H1 (cell line): ENCODE data around the gene KRTAP12-3. TPM values are rescaled to one million over a fixed set of nuclear protein-coding genes. Genes with fewer than 3 reads are reported as not detected.

Experiments used
- CTCF ChIA-PET: fragments of 300-600 bp; sonication (Branson Sonifier 250); formaldehyde crosslinking; loops from one replicate; lab custom pipeline; 2021; ENCODE audit not compliant: partially characterized antibody; lab: Charles Lee
- POLR2A ChIA-PET: fragments of 300-600 bp; sonication (Branson Sonifier 250); formaldehyde crosslinking; loops from one replicate; lab custom pipeline; 2021; ENCODE audit warnings: inconsistent platforms; ENCODE audit not compliant: partially characterized antibody; lab: Charles Lee
- DNase-seq, 2 experiments: peaks; one replicate each; pipeline versions ENCODE4 v3.0.0 to v3.0.0-alpha.2; 2010 to 2022; ENCODE audit warnings: low spot score in 2 of 2, low read depth in 1 of 2, mixed read lengths in 1 of 2
- FAIRE-seq: peaks from 2 replicates; lab custom pipeline; 2011; peaks lifted over from hg19 to GRCh38; lab: Jason Lieb, UNC
- H2AFZ ChIP-seq: 2 replicates; pipeline ENCODE4 v1.8.1; 2012; ENCODE audit warnings: low read length, inconsistent platforms
- H2AK5ac ChIP-seq: 2 replicates; pipeline ENCODE4 v1.6.1; 2013; ENCODE audit warnings: low read depth, low read length
- H2BK120ac ChIP-seq: replicated peaks from 2 replicates; pipeline ENCODE3; 2013; ENCODE audit warnings: low read depth, low read length, inconsistent platforms
- H2BK12ac ChIP-seq: 2 replicates; pipeline ENCODE4 v1.6.1; 2013; ENCODE audit warnings: low read depth, low read length
- H2BK15ac ChIP-seq: 2 replicates; pipeline ENCODE4 v1.6.1; 2013; ENCODE audit warnings: low read length
- H2BK20ac ChIP-seq: 2 replicates; pipeline ENCODE4 v1.6.1; 2013; ENCODE audit warnings: low read length
- H2BK5ac ChIP-seq: 2 replicates; pipeline ENCODE4 v1.6.1; 2013; ENCODE audit warnings: low read depth, low read length
- H3K14ac ChIP-seq: 2 replicates; pipeline ENCODE4 v1.6.1; 2013; ENCODE audit warnings: inconsistent platforms; ENCODE audit not compliant: insufficient read length
- H3K18ac ChIP-seq: 2 replicates; pipeline ENCODE4 v1.6.1; 2013; ENCODE audit warnings: low read length; ENCODE audit errors: extremely low read depth
- H3K23ac ChIP-seq: 2 replicates; pipeline ENCODE4 v1.6.1; 2013; ENCODE audit warnings: inconsistent platforms; ENCODE audit not compliant: insufficient read length
- H3K23me2 ChIP-seq: 2 replicates; pipeline ENCODE4 v1.6.1; 2013; ENCODE audit warnings: low read depth, low read length
- H3K27ac ChIP-seq: 2 replicates; pipeline ENCODE4 v1.6.1; 2011; ENCODE audit warnings: low read depth, low read length, inconsistent platforms
- H3K27me3 ChIP-seq, 4 experiments: replicated peaks in 1 of 4; 1 replicate in 1 of 4; 2 replicates in 3 of 4; pipeline versions ENCODE4 v1.6.1 to v1.8.1; 2011 to 2013; ENCODE audit warnings: low read length in 3 of 4, mild to moderate bottlenecking in 3 of 4, inconsistent platforms in 2 of 4, mixed read lengths in 2 of 4, moderate library complexity in 1 of 4; ENCODE audit not compliant: control insufficient read depth in 3 of 4, insufficient read depth in 3 of 4; ENCODE audit errors: extremely low read depth in 1 of 4
- H3K36me3 ChIP-seq, 4 experiments: 2 replicates each; pipeline versions ENCODE4 v1.6.1 to v1.8.1; 2011 to 2013; ENCODE audit warnings: mild to moderate bottlenecking in 4 of 4, low read length in 3 of 4, moderate library complexity in 2 of 4, control low read depth in 1 of 4, inconsistent platforms in 1 of 4; ENCODE audit not compliant: insufficient read depth in 4 of 4, control insufficient read depth in 2 of 4
- H3K4ac ChIP-seq: replicated peaks from 2 replicates; pipeline ENCODE3; 2013; ENCODE audit warnings: low read length, low read depth, mixed read lengths, inconsistent platforms; ENCODE audit not compliant: insufficient read length
- H3K4me1 ChIP-seq, 4 experiments: replicated peaks in 1 of 4; 1 replicate in 1 of 4; 2 replicates in 3 of 4; pipeline versions ENCODE4 v1.6.1 to v1.8.1; 2011 to 2013; ENCODE audit warnings: low read length in 3 of 4, inconsistent platforms in 2 of 4, mixed read lengths in 1 of 4; ENCODE audit not compliant: insufficient read depth in 4 of 4, control insufficient read depth in 3 of 4
- H3K4me2 ChIP-seq, 2 experiments: 2 replicates each; pipeline versions ENCODE4 v1.6.1 to v1.8.1; 2011 to 2013; ENCODE audit warnings: low read depth in 2 of 2, low read length in 2 of 2, control low read depth in 1 of 2, inconsistent platforms in 1 of 2, mild to moderate bottlenecking in 1 of 2; ENCODE audit not compliant: insufficient read depth in 1 of 2
- H3K4me3 ChIP-seq, 4 experiments: fragments of 200-600, 300-600 bp in 1 of 4; sonication (generic), shearing (Covaris generic), sonication (Bioruptor Twin) in 1 of 4; 2 replicates each; pipeline versions ENCODE4 v1.5.1 to v1.8.1; 2011 to 2016; ENCODE audit warnings: low read length in 4 of 4, low read depth in 3 of 4, control low read depth in 2 of 4, inconsistent platforms in 2 of 4, mild to moderate bottlenecking in 2 of 4, mixed read lengths in 1 of 4, moderate library complexity in 1 of 4; ENCODE audit not compliant: insufficient read depth in 2 of 4; ENCODE audit errors: extremely low read depth in 1 of 4
- H3K56ac ChIP-seq: replicated peaks from 2 replicates; pipeline ENCODE3; 2013; ENCODE audit warnings: low read depth, mild to moderate bottlenecking, mixed read lengths, low read length, inconsistent platforms; ENCODE audit not compliant: insufficient read length
- H3K79me1 ChIP-seq: 2 replicates; pipeline ENCODE4 v1.6.1; 2013; ENCODE audit warnings: low read depth, low read length, control low read depth
- H3K79me2 ChIP-seq, 2 experiments: 2 replicates each; pipeline versions ENCODE4 v1.6.1 to v1.8.1; 2012 to 2013; ENCODE audit warnings: low read length in 2 of 2, mild to moderate bottlenecking in 2 of 2, inconsistent platforms in 1 of 2; ENCODE audit not compliant: insufficient read depth in 2 of 2, control insufficient read depth in 1 of 2
- H3K9ac ChIP-seq, 4 experiments: replicated peaks in 1 of 4; 1 replicate in 1 of 4; 2 replicates in 3 of 4; pipeline versions ENCODE4 v1.6.1 to v1.8.1; 2011 to 2013; ENCODE audit warnings: low read depth in 3 of 4, low read length in 3 of 4, control low read depth in 2 of 4, mild to moderate bottlenecking in 2 of 4, moderate library complexity in 2 of 4, inconsistent platforms in 1 of 4; ENCODE audit errors: extremely low read depth in 1 of 4
- H3K9me3 ChIP-seq, 2 experiments: 2 replicates each; pipeline versions ENCODE4 v1.6.1 to v1.8.1; 2012 to 2013; ENCODE audit warnings: mild to moderate bottlenecking in 2 of 2, moderate library complexity in 2 of 2, control low read depth in 1 of 2, inconsistent platforms in 1 of 2, low read depth in 1 of 2, low read length in 1 of 2, mixed read lengths in 1 of 2; ENCODE audit not compliant: insufficient read depth in 2 of 2
- H4K20me1 ChIP-seq, 2 experiments: replicated peaks in 1 of 2; 2 replicates each; pipeline versions ENCODE3 to v1.8.1; 2011 to 2013; ENCODE audit warnings: inconsistent platforms in 2 of 2, low read length in 2 of 2, mild to moderate bottlenecking in 1 of 2; ENCODE audit not compliant: insufficient read depth in 2 of 2, control insufficient read depth in 1 of 2
- H4K5ac ChIP-seq: 2 replicates; pipeline ENCODE4 v1.6.1; 2013; ENCODE audit warnings: low read length, low read depth, mixed read lengths, inconsistent platforms; ENCODE audit not compliant: insufficient read length
- H4K8ac ChIP-seq: 2 replicates; pipeline ENCODE4 v1.8.0; 2013; ENCODE audit warnings: mild to moderate bottlenecking, moderate library complexity, low read length, inconsistent platforms; ENCODE audit not compliant: insufficient read depth; ENCODE audit errors: extremely low read depth
- H4K91ac ChIP-seq: replicated peaks from 2 replicates; pipeline ENCODE3; 2013; ENCODE audit warnings: low read length, mixed read lengths, inconsistent platforms; ENCODE audit not compliant: insufficient read length
- ASH2L ChIP-seq: fragments of 200-600, 300-600 bp; sonication (generic); IDR thresholded peaks from one replicate; pipeline ENCODE4 v1.7.1; 2017; ENCODE audit warnings: low read length
- E2F6 ChIP-seq: IDR thresholded peaks from 2 replicates; pipeline ENCODE4 v1.6.1; 2012; ENCODE audit warnings: inconsistent platforms
- EGR1 ChIP-seq: IDR thresholded peaks from 2 replicates; pipeline ENCODE4 v1.6.1; 2011; ENCODE audit warnings: low read depth, low read length, borderline replicate concordance
- GABPA ChIP-seq: IDR thresholded peaks from 2 replicates; pipeline ENCODE4 v1.6.1; 2011; ENCODE audit warnings: mild to moderate bottlenecking, low read length, moderate library complexity, borderline replicate concordance; ENCODE audit not compliant: insufficient read depth
- HDAC6 ChIP-seq: IDR thresholded peaks from one replicate; pipeline ENCODE4 v1.7.1; 2012; ENCODE audit warnings: low read depth, mild to moderate bottlenecking, inconsistent platforms, low read length, moderate library complexity
- KDM5A ChIP-seq: fragments of 200-600 bp; IDR thresholded peaks from 2 replicates; pipeline ENCODE4 v1.7.1; 2012; ENCODE audit warnings: mild to moderate bottlenecking, low read length, inconsistent platforms, mixed read lengths
- POLR2A ChIP-seq, 2 experiments: IDR thresholded peaks; 1 replicate in 1 of 2; 2 replicates in 1 of 2; pipeline ENCODE4 v1.6.1; 2011; ENCODE audit warnings: low read depth in 2 of 2, low read length in 2 of 2, mild to moderate bottlenecking in 2 of 2; ENCODE audit errors: control extremely low read depth in 1 of 2
- RAD21 ChIP-seq, 2 experiments: IDR thresholded peaks in 1 of 2; conservative IDR thresholded peaks in 1 of 2; 2 replicates each; pipeline ENCODE4 v1.6.1; 2011; ENCODE audit warnings: low read depth in 2 of 2, low read length in 2 of 2, improper control_type of control experiment in 1 of 2, inconsistent platforms in 1 of 2, mild to moderate bottlenecking in 1 of 2, moderate library complexity in 1 of 2
- SIRT6 ChIP-seq: IDR thresholded peaks from one replicate; pipeline ENCODE4 v1.7.1; 2012; ENCODE audit warnings: low read length, inconsistent platforms
- SRF ChIP-seq: IDR thresholded peaks from 2 replicates; pipeline ENCODE4 v1.6.1; 2011; ENCODE audit warnings: mild to moderate bottlenecking, low read depth, low read length, moderate library complexity
- TEAD4 ChIP-seq: IDR thresholded peaks from 2 replicates; pipeline ENCODE4 v1.6.1; 2012; ENCODE audit warnings: low read depth, low read length, inconsistent platforms, mixed read lengths
- ZNF274 ChIP-seq: IDR thresholded peaks from 2 replicates; pipeline ENCODE4 v1.7.0; 2012; ENCODE audit warnings: low read length, borderline replicate concordance; ENCODE audit errors: extremely low read depth
- polyA plus RNA-seq, 7 experiments: library from polyadenylated mRNA; depleted of rRNA in 3 of 7; stranded (reverse) in 5 of 7; unstranded in 2 of 7; fragments of >200 nt in 5 of 7; fragments of 200-250 nt in 2 of 7; gene quantifications; 1 replicate in 5 of 7; 2 replicates in 1 of 7; 4 replicates in 1 of 7; pipeline versions ENCODE4 v1.2.1 to v1.2.3, GENCODE V29; 2011 to 2013; ENCODE audit warnings: missing spikeins in 2 of 7, mixed read lengths in 2 of 7
- total RNA-seq: library from RNA; stranded (reverse); fragmentation: NEBNext Ultra II Directional; extraction: Animal tissue kit (Norgen Biotek cat#: 25700); gene quantifications from 2 replicates; pipeline ENCODE4 v1.2.1, GENCODE V29; 2021

The KRTAP12-3 gene
- total and polyA plus RNA-seq, 2 of the 8 experiments (the other 6 are each of a cell fraction or from before 2014, with no cell fraction given), result not detected

- Histone ChIP-seq H3K9ac (no peak overlapping the region), H3K4me2 (no peak overlapping the region), H2BK20ac (no peak overlapping the region), H3K27ac (no peak overlapping the region), H3K23me2 (no peaks in the 10 kb centered on the region), H4K5ac (no peak overlapping the region), H4K8ac (no peak overlapping the region), H3K23ac (no peak overlapping the region), H4K20me1 (peaks cover 0 to 1% of the 10 kb centered on the region in 2 experiments), H3K79me2 (no peaks in the 10 kb centered on the region), H2BK5ac (no peak overlapping the region), H3K4me3 (no peak overlapping the region), H3K79me1 (no peaks in the 10 kb centered on the region), H2BK15ac (no peak overlapping the region), H3K56ac (no peak overlapping the region), H2BK12ac (no peak overlapping the region), H3K4ac (no peak overlapping the region), H3K27me3 (no peaks in the 10 kb centered on the region), H2AFZ (no peak overlapping the region), H2AK5ac (no peak overlapping the region), H3K18ac (no peak overlapping the region), H2BK120ac (no peak overlapping the region), H4K91ac (no peak overlapping the region), H3K36me3 (no peaks in the 10 kb centered on the region; a peak in 1 of 8 replicates), H3K4me1 (0 out of 7 replicates have a peak, but pooled peaks cover 0 to 2% (median 0%) of the 10 kb centered on the region in 4 experiments), H3K9me3 (peaks cover 22 to 24% of the 10 kb centered on the region in 2 experiments), H3K14ac (no peak overlapping the region)
- no peak for FAIRE-seq
- ChIA-PET CTCF (interaction anchor here (1.1 to 2.1 kb wide), 3 partner anchors 9 to 41 kb away, joined by 3 to 4 read pairs (median 3); no protein-coding TSS in a partner anchor), POLR2A (no interaction called here)
- DNase-seq, result no peak
- TF ChIP-seq SRF (no peak), RAD21 (IDR thresholded peaks at IDR 0.05 in 1 of 2, conservative IDR thresholded peaks at IDR 0.05 in 1 of 2; ENCODE audit: low read depth in 2 of 2, low read length in 2 of 2) (no peak), GABPA (no peak), E2F6 (no peak), ZNF274 (no peak), EGR1 (no peak), ASH2L (no peak), TEAD4 (no peak), POLR2A (IDR thresholded peaks at IDR 0.05; ENCODE audit: control extremely low read depth in 1 of 2, low read depth in 2 of 2, low read length in 2 of 2) (no peak), HDAC6 (no peak), KDM5A (no peak), SIRT6 (no peak)
Measured at GRCh38 chr21:44609193-44609592, 48.5 kb upstream of the KRTAP12-3 start.
